Esophagus squamous epithelium (tissue), 5 donors: ENCODE measurements around the gene ANTXR1. TPM values are rescaled to one million over a fixed set of nuclear protein-coding genes. Genes with fewer than 3 reads are reported as not detected.

Source experiments
- DNase-seq: peaks from one replicate; lab custom pipeline; 2025; lab: John Stamatoyannopoulos, UW
- H3K27ac ChIP-seq, 4 donors: fragments of 200-600 bp; sonication (generic); one replicate each; pipeline ENCODE4 v1.5.1; 2016 to 2019; ENCODE audit warnings: mild to moderate bottlenecking in 1 of 4
- H3K27me3 ChIP-seq, 4 donors: fragments of 200-600 bp; sonication (generic); 1 replicate in 3 of 4; 2 replicates in 1 of 4; pipeline versions ENCODE4 v1.5.1 to v1.6.0; 2017 to 2021; ENCODE audit warnings: antibody characterized with exemption in 1 of 4
- H3K36me3 ChIP-seq, 3 donors: fragments of 200-600 bp; sonication (generic); one replicate each; pipeline ENCODE4 v1.5.1; 2016 to 2019
- H3K4me1 ChIP-seq, 3 donors: fragments of 200-600 bp; sonication (generic); one replicate each; pipeline ENCODE4 v1.5.1; 2017 to 2019
- H3K4me3 ChIP-seq, 4 donors: fragments of 200-600 bp; sonication (generic); 1 replicate in 3 of 4; 2 replicates in 1 of 4; pipeline ENCODE4 v1.5.1; 2016 to 2019; ENCODE audit warnings: mild to moderate bottlenecking in 2 of 4, moderate library complexity in 1 of 4
- H3K9me3 ChIP-seq, 3 donors: fragments of 200-600 bp; sonication (generic); one replicate each; pipeline ENCODE4 v1.5.1; 2016 to 2019
- CTCF ChIP-seq, 6 experiments: fragments of 450-650 bp in 4 of 6; fragments of 200-600 bp in 2 of 6; sonication (generic) in 2 of 6; IDR thresholded peaks; one replicate each; pipeline ENCODE4 v1.5.1; 2016 to 2019; ENCODE audit warnings: antibody characterized with exemption in 6 of 6, mild to moderate bottlenecking in 4 of 6, moderate library complexity in 4 of 6
- POLR2A ChIP-seq, 4 donors: fragments of 450-650 bp; IDR thresholded peaks; one replicate each; pipeline ENCODE4 v1.6.1; 2017; ENCODE audit warnings: antibody characterized with exemption in 4 of 4, mild to moderate bottlenecking in 4 of 4, moderate library complexity in 3 of 4
- WGBS, 2 donors: methylation state at CpG; one replicate each; pipeline ENCODE4 v1.1.5; 2018; 5-methylcytosine and 5-hydroxymethylcytosine counted together
- intact Hi-C: fragments of 100-400 bp; cut with DNase I; formaldehyde crosslinking; loops from one replicate; pipeline ENCODE4 v1.15.0; 2022
- total RNA-seq, 4 donors: library from RNA; depleted of rRNA; stranded (reverse); fragments of >200 nt; gene quantifications; one replicate each; pipeline ENCODE4 v1.1.0, GENCODE V29; 2016
- donor health status: DM: yes; HTN: yes; CAD: no.

The ANTXR1 gene
- total RNA-seq, 4 donors from 2014 or later = 7.8 to 50.9 (median 17.3) TPM

- Histone ChIP-seq H3K4me1 (peaks cover 4 to 36% (median 5%) of the 10 kb centered on the region in 3 donors), H3K4me3 (no peak overlapping the region), H3K27ac (peak overlapping the region; percentile 15 to 79 (median 56)), H3K36me3 (peaks cover 0 to 16% (median 0%) of the 10 kb centered on the region in 3 donors), H3K9me3 (no peaks in the 10 kb centered on the region), H3K27me3 (no peaks in the 10 kb centered on the region)
- no peak for TF ChIP-seq POLR2A (IDR thresholded peaks at IDR 0.05)
- no peak for TF ChIP-seq CTCF (IDR thresholded peaks at IDR 0.05)
- intact Hi-C loops = no loop called here
- no peak for DNase-seq
Measured at GRCh38 chr2:69099541-69099940, 86.6 kb downstream of the ANTXR1 start.

- WGBS, 2 donors = 68 to 72% methylated on average over 4 of the region's 4 CpGs
- peaks cover 4 to 36% (median 5%) of the 10 kb centered on the region in 3 donors for H3K4me1 ChIP-seq
- intact Hi-C loops = no loop called here
- no peak overlapping the region for H3K4me3 ChIP-seq
- peaks cover 0 to 16% (median 0%) of the 10 kb centered on the region in 3 donors for H3K36me3 ChIP-seq
- peak overlapping the region; percentile 15 to 79 (median 56) for H3K27ac ChIP-seq
- DNase-seq = no peak
- no peaks in the 10 kb centered on the region for H3K27me3 ChIP-seq
- TF ChIP-seq CTCF (IDR thresholded peaks at IDR 0.05) (no peak), POLR2A (IDR thresholded peaks at IDR 0.05) (no peak)
- H3K9me3 ChIP-seq = no peaks in the 10 kb centered on the region
Measured at GRCh38 chr2:69100220-69100723, 87.3 kb downstream of the ANTXR1 start.

- Histone ChIP-seq H3K4me3 (no peak overlapping the region), H3K36me3 (peaks cover 0 to 16% (median 0%) of the 10 kb centered on the region in 3 donors), H3K4me1 (peaks cover 4 to 27% (median 5%) of the 10 kb centered on the region in 3 donors), H3K27ac (no peak overlapping the region), H3K9me3 (no peaks in the 10 kb centered on the region), H3K27me3 (no peaks in the 10 kb centered on the region)
- intact Hi-C loops = no loop called here
- 78 to 94% methylated on average over 3 of the region's 3 CpGs for WGBS, 2 donors
- TF ChIP-seq CTCF (IDR thresholded peaks at IDR 0.05) = no peak
- no peak for TF ChIP-seq POLR2A (IDR thresholded peaks at IDR 0.05)
- no peak for DNase-seq
Measured at GRCh38 chr2:69102041-69102593, 89.1 kb downstream of the ANTXR1 start.

- peaks cover 0 to 16% (median 0%) of the 10 kb centered on the region in 3 donors for H3K36me3 ChIP-seq
Measured at GRCh38 chr2:69103419-69103818, 90.4 kb downstream of the ANTXR1 start.

More at GRCh38 chr2:69103419-69103818, 90.4 kb downstream of the ANTXR1 start:
- no peak overlapping the region for H3K27ac ChIP-seq
- TF ChIP-seq CTCF (IDR thresholded peaks at IDR 0.05) (no peak), POLR2A (IDR thresholded peaks at IDR 0.05) (no peak)
- WGBS, 2 donors = 75 to 81% methylated on average over 5 of the region's 5 CpGs
- no peaks in the 10 kb centered on the region for H3K27me3 ChIP-seq
- intact Hi-C loops = no loop called here
- peaks cover 4 to 18% (median 5%) of the 10 kb centered on the region in 3 donors for H3K4me1 ChIP-seq
- DNase-seq = no peak
- no peaks in the 10 kb centered on the region for H3K9me3 ChIP-seq
- no peak overlapping the region for H3K4me3 ChIP-seq
